Right cardiac atrium (tissue), 5 donors: Measurements from ENCODE around the gene WWOX. TPM values are rescaled to one million over a fixed set of nuclear protein-coding genes. Genes with fewer than 3 reads are reported as not detected.
"Not testable (repeated sequence)": the region's sequence is repeated elsewhere in the genome, so short reads cannot be mapped to it uniquely, and the experiment has no call there.

ENCODE experiments used
- ATAC-seq, 2 donors: fragments of 200-7000 bp; cut with Tn5 transposase; one replicate each; pipeline versions ENCODE4 v1.8.0 to v1.9.1; 2020; ENCODE audit warnings: moderate library complexity in 2 of 2, mild to moderate bottlenecking in 1 of 2
- DNase-seq, 3 donors: peaks; one replicate each; pipeline ENCODE4 v3.0.0-alpha.2; 2020
- H3K27ac ChIP-seq: one replicate; pipeline ENCODE4 v1.5.1; 2013; ENCODE audit warnings: mild to moderate bottlenecking, low read length, control low read depth, moderate library complexity
- H3K27me3 ChIP-seq: one replicate; pipeline ENCODE4 v1.6.1; 2013; ENCODE audit not compliant: control insufficient read depth, insufficient read depth
- H3K4me1 ChIP-seq: one replicate; pipeline ENCODE4 v1.6.1; 2013; ENCODE audit warnings: low read length; ENCODE audit not compliant: control insufficient read depth, insufficient read depth
- H3K4me3 ChIP-seq: one replicate; pipeline ENCODE4 v1.5.1; 2013; ENCODE audit warnings: low read length, control low read depth
- H3K9me3 ChIP-seq: one replicate; pipeline ENCODE4 v1.6.1; 2013; ENCODE audit warnings: low read length; ENCODE audit not compliant: control insufficient read depth
- WGBS: extraction: QIAGEN DNeasy Blood & Tissue Kit; methylation state at CpG from one replicate; pipeline ENCODE4 v1.1.7; 2013; 5-methylcytosine and 5-hydroxymethylcytosine counted together
- intact Hi-C, 4 donors: fragments of 100-400 bp; cut with DNase I; formaldehyde crosslinking; loops; one replicate each; pipeline versions ENCODE4 v1.11.0 to v1.14.0; 2022 to 2023
- polyA plus RNA-seq: library from polyadenylated mRNA; stranded (reverse); fragments of 200-250 nt; gene quantifications from one replicate; pipeline ENCODE4 v1.2.3, GENCODE V29; 2013
- total RNA-seq, 4 donors: library from RNA; stranded (reverse); fragmentation: NEBNext Ultra II Directional; extraction: Animal tissue kit (Norgen Biotek cat#: 25700); gene quantifications; one replicate each; pipeline ENCODE4 v1.2.1, GENCODE V29; 2021
- donor health status: healthy with polysubstance abuse.
- donor health status: DM: no; HTN: yes; CAD: no.
- donor health status: DM: no; HTN: no; CAD: no.
- donor health status: DM: no; HTN: yes; CAD: no; lungs with severe emphysema.
- donor health status: DM: yes; HTN: yes; CAD: no.

Gene WWOX
- total and polyA plus RNA-seq, 5 donors = 6.0 to 14.9 (median 13.1) TPM

GRCh38 chr16:78675951-78676792 lies 576.7 kb downstream of the WWOX start:
- intact Hi-C loops = no loop called here
- WGBS = 94% methylated on average over 9 of the region's 9 CpGs

GRCh38 chr16:78677181-78677731 lies 577.8 kb downstream of the WWOX start:
- intact Hi-C loops = no loop called here
- no peaks in the 10 kb centered on the region for H3K27me3 ChIP-seq

More at GRCh38 chr16:78675951-78676792, 576.7 kb downstream of the WWOX start:
- H3K27me3 ChIP-seq = no peaks in the 10 kb centered on the region
- DNase-seq = no peak
- no peak overlapping the region for H3K27ac ChIP-seq
- H3K9me3 ChIP-seq = no peaks in the 10 kb centered on the region
- no peak overlapping the region for H3K4me3 ChIP-seq
- H3K4me1 ChIP-seq = no peaks in the 10 kb centered on the region
- no peak for ATAC-seq

GRCh38 chr16:78679546-78679945 lies 580.1 kb downstream of the WWOX start:
- DNase-seq (no peak), ATAC-seq (no peak)
- Histone ChIP-seq H3K27ac (no peak overlapping the region), H3K4me1 (no peaks in the 10 kb centered on the region), H3K4me3 (no peak overlapping the region), H3K9me3 (no peaks in the 10 kb centered on the region), H3K27me3 (no peaks in the 10 kb centered on the region)
- intact Hi-C loops = no loop called here
- 96% methylated on average over 2 of the region's 2 CpGs for WGBS

More at GRCh38 chr16:78677181-78677731, 577.8 kb downstream of the WWOX start:
- WGBS = 47% methylated on average over 4 of the region's 4 CpGs
- DNase-seq (no peak), ATAC-seq (no peak)
- no peak overlapping the region for H3K27ac ChIP-seq
- no peak overlapping the region for H3K4me3 ChIP-seq
- H3K9me3 ChIP-seq = no peaks in the 10 kb centered on the region
- no peaks in the 10 kb centered on the region for H3K4me1 ChIP-seq

GRCh38 chr16:78681743-78682142 lies 582.3 kb downstream of the WWOX start:
- Histone ChIP-seq H3K4me3 (no peak overlapping the region), H3K9me3 (no peaks in the 10 kb centered on the region), H3K27ac (no peak overlapping the region), H3K27me3 (no peaks in the 10 kb centered on the region), H3K4me1 (no peaks in the 10 kb centered on the region)
- 95% methylated on average over 8 of the region's 8 CpGs for WGBS
- DNase-seq = no peak
- no peak for ATAC-seq
- intact Hi-C loops = no loop called here

- ATAC-seq (peak; percentile 83 to 91), DNase-seq (peak; percentile 83 to 86 (median 84))
- no peaks in the 10 kb centered on the region for H3K4me1 ChIP-seq
- H3K9me3 ChIP-seq = no peaks in the 10 kb centered on the region
- WGBS = 57% methylated on average over 8 of the region's 8 CpGs
- H3K27ac ChIP-seq = peak overlapping the region; percentile 83
- intact Hi-C loops = no loop called here
- no peaks in the 10 kb centered on the region for H3K27me3 ChIP-seq
- no peak overlapping the region for H3K4me3 ChIP-seq
These were observed 584.7 kb downstream of the WWOX start for GRCh38 chr16:78684030-78684611.

GRCh38 chr16:78684655-78685375 lies 585.4 kb downstream of the WWOX start:
- 57% methylated on average over 5 of the region's 5 CpGs for WGBS
- no peak overlapping the region for H3K4me3 ChIP-seq
- intact Hi-C loops = no loop called here
- H3K27ac ChIP-seq = peak overlapping the region; percentile 12
- no peaks in the 10 kb centered on the region for H3K27me3 ChIP-seq
- DNase-seq (peak in 2 of 3 donors; percentile 65 to 68), ATAC-seq (peak; percentile 72 to 90)
- H3K9me3 ChIP-seq = no peaks in the 10 kb centered on the region
- no peaks in the 10 kb centered on the region for H3K4me1 ChIP-seq

GRCh38 chr16:78686601-78687000 lies 587.1 kb downstream of the WWOX start:
- Histone ChIP-seq H3K27me3 (no peaks in the 10 kb centered on the region), H3K9me3 (no peaks in the 10 kb centered on the region), H3K4me3 (no peak overlapping the region), H3K27ac (no peak overlapping the region), H3K4me1 (no peaks in the 10 kb centered on the region)
- intact Hi-C loops = no loop called here
- DNase-seq (no peak), ATAC-seq (peak; percentile 48 to 72)
- WGBS = 57% methylated on average over 5 of the region's 5 CpGs

GRCh38 chr16:78689028-78689427 lies 589.6 kb downstream of the WWOX start:
- H3K9me3 ChIP-seq = no peaks in the 10 kb centered on the region
- H3K4me3 ChIP-seq = no peak overlapping the region
- H3K27me3 ChIP-seq = no peaks in the 10 kb centered on the region
- WGBS = 38% methylated on average over 2 of the region's 2 CpGs
- intact Hi-C loops = no loop called here
- H3K4me1 ChIP-seq = no peaks in the 10 kb centered on the region
- ATAC-seq (no peak), DNase-seq (no peak)
- H3K27ac ChIP-seq = no peak overlapping the region

GRCh38 chr16:78689536-78689935 lies 590.1 kb downstream of the WWOX start:
- no peak overlapping the region for H3K27ac ChIP-seq
- no peaks in the 10 kb centered on the region for H3K27me3 ChIP-seq
- ATAC-seq (no peak), DNase-seq (no peak)
- H3K9me3 ChIP-seq = no peaks in the 10 kb centered on the region
- H3K4me3 ChIP-seq = no peak overlapping the region
- H3K4me1 ChIP-seq = no peaks in the 10 kb centered on the region
- intact Hi-C loops = no loop called here

- Histone ChIP-seq H3K4me3 (no peak overlapping the region), H3K27ac (no peak overlapping the region), H3K9me3 (no peaks in the 10 kb centered on the region), H3K4me1 (no peaks in the 10 kb centered on the region), H3K27me3 (no peaks in the 10 kb centered on the region)
- ATAC-seq (no peak), DNase-seq (no peak)
- intact Hi-C loops = no loop called here
- WGBS = 96% methylated on average over 4 of the region's 4 CpGs
These were observed 591.1 kb downstream of the WWOX start for GRCh38 chr16:78690510-78690909.

GRCh38 chr16:78691746-78692145 lies 592.3 kb downstream of the WWOX start:
- H3K4me1 ChIP-seq, H3K9me3 ChIP-seq, DNase-seq, intact Hi-C loops, H3K27me3 ChIP-seq, ATAC-seq, H3K4me3 ChIP-seq, H3K27ac ChIP-seq: not testable (repeated sequence)
- 99% methylated on average over 3 of the region's 3 CpGs for WGBS
